ENCODE data around the gene MYZAP.

Gene MYZAP

DNA sequence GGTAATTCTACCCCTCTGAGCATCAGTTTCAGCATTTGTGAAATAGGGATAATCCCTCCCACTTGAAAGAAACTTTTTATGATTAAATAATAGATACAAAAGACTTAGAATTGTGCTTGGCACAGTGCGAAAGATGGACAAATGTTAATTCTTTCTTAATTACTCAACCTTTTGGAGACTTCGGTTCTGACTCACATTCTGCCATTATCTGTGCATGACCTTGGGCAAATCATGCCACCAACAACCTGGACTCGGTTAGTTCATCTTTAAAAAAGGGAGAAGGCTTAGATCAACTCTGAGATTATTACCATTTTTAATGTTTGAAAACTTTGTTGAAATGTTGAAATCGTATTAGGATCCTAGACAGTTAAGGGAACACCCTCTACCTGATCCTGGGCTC is 74.2 kb downstream of the MYZAP start:
- DNase-seq, result no peak

DNA sequence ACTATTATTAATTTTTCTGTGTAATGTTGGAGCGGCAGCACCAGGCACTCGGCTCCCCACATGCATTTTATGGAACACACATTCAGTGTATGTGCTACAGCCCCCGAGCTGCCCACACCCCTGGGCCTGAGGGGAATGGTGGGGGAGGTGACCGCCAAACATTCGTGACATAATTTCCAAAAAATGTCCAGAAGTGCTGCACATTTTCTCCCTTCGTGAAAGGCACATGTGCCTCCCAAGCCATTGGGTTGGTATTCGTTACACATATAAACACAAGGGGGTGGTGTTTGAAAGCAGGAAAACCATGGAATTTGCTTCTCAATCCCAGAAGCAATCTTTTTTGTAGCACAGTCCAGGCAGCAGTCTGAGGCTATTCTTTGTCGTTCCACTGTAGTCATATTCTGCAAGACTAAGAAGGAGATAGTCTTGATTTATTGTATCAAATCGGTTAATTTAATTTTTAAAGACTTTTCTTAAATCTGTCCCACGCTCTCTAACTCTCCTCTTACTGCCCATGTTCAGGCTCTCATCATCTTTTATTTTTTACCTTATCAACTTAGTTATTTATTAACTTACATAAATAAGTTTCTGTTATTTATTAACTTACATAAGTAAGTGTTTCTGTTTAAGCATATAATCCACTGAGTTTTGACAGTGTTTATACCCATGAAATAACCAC is 75.6 kb downstream of the MYZAP start:
- DNase-seq, result no peak

DNA sequence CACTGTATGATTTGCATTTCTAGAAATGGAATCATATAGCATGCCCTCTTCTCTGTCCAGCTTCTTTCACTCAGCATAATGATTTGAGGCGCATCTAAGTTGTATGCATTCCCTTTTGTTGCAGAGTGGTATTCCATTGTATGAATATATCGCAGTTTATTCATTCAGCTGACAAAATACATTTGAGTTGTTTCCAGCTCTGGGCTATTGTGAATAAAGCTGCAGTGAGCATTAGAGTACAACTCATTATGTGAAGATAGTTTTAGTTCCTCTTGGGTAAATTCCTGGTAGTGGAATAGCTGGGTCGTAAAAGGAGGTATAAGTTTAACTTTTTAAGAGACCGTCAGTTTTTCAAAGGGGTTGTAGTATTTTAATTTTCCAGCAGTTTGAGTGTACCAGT is 76.3 kb downstream of the MYZAP start:
- no peak for DNase-seq

DNA sequence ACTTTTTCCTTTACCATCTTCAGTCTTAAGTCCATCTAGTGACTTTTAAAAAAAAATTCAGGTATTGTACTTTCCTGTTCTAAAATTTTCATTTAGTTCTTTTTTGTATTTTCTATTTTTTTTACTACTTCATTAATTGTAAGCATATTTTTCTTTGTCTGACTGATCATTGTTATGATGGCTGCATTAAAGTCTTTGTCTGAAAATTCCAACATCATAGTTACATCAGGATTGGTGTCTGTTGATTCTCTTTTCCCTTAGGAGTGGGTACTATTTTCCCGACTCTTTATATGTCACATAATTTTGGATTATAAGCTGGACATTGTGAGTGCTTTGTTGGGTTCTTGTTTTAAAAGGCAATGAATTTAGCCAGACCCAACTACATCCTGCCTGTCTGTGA is 79.9 kb downstream of the MYZAP start:
- no peak for DNase-seq

DNA sequence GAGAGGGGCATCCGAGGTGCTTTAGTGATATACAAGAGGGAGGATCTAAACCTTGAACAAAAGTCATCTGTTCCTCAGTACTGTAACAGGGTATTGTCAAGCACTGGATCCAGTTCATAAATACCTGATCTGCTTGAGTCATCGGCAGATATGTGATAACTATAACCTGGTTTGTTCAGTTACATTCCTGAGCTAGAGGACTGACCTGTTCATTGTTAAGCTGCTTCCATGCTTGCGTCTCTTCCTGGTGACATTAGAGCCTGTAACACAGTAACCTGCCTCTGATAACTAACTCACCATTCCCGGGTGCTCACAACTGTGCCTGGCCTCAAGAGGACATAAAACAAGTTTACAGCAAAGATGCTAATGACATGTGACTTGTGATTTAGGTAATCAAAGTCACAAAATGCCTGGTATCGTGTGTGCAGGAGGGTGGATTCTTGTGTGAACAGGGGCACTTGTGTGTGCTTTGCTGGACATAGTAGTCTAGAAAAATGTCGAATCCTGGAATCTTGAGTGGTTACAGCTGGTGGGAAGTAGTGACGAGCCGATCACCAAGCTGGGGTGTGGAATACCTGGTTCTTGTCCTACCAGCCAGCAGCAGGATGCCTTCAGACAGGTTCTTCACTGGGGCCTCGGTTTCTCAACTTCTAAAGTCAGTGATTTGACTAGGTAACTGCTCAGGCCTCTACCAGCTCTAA is 83.9 kb downstream of the MYZAP start:
- no peak for DNase-seq

DNA sequence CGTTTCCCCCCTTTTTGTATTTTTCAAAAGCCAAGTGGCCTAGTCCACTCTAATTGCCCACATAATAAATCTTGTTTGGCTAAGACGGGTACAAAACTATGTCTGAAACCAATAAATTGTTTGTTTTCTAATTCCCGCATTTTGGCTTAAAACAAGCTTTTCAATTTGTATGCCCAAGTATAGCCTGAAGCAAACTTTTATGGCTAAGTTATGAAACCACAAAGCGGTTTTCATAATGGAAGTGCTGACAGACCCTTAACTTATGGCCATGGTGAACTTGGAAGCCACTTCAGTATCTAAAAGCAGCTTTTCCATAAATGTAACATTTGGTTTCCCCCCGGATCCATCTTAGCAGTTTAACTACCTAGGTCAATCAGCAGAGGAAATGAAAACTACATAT is 84.9 kb downstream of the MYZAP start:
- no peak for DNase-seq

DNA sequence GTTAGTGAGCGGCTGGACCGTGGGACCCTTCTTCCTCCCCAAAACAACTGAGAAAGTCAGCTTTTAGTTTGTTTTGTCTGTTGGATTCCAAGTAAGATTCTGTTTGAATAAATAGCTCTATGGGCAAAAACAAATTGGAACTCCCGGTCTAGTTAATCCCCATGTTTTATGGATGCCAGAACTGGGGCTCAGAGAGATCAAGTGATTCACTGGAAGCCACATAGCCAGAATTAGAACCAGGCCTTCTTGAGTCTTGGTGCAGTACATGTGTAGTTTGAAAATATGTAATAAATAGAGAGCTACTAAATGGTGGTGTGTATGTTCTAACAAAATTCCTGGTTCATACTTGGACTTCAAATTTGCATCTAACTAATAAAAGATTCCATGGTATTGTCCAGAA is 85.5 kb downstream of the MYZAP start:
- DNase-seq, result no peak

DNA sequence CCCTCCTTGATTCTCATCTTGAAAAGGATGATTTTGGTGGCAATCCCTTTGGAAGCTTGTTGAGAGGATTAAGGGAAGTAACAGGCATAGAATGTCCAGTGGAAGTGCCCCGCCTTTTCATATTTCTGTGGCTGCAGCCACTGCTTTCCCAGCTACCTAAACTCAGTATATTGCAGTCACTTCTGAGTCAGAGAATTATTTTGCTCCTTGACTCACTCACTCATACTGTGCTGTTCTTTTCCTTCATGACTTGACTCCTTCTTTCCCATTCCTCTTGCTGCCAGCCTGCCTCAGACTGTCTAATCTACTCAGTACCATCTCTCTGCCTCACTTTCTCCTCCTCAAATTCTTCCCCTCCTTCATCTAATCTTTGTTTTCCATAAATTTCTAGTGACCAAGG is 88.3 kb downstream of the MYZAP start:
- DNase-seq, result no peak

DNA sequence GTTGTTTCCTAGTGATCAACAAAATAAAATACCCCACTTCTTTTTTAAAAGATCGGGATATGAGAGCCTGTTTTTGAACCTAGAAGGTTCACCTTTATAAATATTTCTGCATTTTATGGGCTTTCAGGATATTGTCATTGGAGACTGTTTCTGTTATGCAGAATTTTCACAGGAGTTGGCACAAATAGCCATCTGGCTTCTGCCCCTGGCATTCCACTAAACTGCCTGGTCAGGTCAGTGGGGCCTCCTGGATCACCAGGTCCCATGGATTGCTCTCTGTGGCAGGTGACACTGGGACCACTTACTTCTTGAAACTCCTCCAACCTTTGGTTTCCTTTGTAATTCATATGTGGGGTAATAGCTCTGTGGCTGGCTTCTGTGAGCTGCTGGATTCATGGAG is 89.3 kb downstream of the MYZAP start:
- no peak for DNase-seq

DNA sequence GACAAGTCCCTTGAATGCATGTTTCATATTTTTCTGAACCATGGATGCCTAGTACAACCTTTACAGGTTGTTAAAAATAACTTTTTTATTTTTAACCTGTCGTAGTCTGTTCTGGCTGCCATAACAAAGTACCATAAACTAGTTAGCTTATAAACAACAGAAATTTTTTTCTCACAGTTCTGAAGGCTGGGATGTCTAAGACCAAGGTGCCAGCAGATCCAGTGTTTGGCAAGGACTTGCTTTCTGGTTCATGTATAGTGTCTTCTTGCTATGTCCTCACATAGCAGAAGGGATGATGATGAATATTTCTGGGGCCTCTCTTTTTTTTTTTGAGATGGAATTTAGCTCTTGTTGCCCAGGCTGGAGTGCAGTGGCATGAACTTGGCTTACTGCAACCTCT is 91.8 kb downstream of the MYZAP start:
- DNase-seq, result no peak

DNA sequence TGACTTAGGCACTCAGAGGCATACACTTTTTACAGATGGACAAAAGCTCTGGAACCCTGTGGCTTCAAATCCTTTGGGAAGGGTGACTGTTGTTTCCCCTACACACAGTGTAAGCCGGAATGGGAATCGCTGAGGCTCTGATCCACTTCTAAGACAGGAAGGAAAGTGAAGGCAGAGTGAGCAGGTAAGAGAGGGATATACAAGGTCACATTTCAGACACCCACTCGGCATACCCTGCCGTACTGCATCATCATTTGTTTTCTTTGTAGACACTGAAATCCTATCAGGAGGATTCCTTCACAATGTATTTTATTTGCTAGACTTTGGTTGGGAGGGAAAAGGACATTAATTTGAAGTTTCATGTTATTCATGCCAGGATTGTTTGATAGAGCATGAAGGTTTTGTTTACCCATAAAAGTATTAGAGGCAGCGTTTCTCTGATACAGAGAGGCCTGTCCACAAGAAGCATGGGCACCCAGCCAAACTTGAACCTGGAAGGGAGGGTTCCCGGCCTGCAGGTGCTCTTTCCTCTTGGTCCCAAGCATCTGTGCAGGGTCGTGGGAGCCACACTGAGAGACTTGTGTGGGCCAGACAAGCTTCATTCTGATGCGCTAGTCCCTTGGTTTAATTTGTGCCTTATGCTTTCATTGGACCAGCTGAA is 92.9 kb downstream of the MYZAP start:
- DNase-seq, result no peak

DNA sequence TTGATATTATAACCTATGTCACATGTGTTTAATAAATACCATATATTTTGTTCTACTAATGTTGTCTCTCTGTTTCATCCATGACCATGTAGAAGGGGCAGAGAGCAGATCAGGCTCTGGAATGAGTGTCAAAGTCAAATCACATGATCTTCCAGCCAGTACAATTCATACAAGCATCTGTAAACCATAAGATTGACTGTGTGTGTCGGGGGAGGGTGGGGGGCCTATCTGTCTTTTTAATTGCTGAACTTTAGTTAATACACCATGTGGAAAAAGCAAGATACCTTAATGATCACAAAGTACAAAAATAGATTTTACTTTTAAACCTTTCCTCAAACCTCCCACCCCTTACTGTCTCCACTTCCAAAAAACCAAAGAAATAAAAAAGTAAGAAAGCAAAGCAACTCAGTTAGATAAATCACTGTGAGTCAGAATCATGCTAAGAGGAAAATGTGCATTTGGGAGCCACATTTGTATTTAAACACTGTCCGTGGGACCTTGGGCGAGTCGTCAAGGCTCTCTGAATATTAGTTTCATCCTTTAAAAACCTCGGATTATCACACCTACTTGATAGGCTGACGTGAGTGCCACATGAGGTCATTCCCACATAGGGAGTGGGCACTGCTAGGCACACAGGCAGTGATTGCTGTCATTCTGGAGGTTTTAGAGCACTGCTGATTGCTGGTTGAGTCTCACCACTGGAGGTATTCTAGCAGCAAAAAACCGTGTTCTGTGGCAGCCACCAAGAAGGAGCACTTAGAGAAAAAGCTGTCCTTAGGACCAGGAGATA is 93.8 kb downstream of the MYZAP start:
- DNase-seq, result no peak

DNA sequence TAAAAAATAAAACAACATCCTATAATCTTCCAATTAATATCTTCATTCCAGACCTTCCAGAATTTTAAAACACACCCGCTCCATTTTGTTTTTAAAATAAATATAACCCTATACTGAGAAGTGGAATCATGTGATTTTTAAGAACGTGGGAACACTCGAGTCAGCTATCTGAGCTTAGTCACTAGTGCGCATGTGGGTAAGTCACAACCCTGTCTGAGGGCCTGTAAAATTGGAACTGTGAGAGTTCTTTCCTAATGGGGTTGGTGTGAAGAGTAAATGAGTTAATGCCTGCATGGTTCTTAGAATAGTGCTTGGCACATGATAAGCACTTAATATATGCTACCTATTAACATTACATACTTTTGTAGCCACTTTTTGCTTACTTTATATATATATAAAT is 95.0 kb downstream of the MYZAP start:
- no peak for DNase-seq

DNA sequence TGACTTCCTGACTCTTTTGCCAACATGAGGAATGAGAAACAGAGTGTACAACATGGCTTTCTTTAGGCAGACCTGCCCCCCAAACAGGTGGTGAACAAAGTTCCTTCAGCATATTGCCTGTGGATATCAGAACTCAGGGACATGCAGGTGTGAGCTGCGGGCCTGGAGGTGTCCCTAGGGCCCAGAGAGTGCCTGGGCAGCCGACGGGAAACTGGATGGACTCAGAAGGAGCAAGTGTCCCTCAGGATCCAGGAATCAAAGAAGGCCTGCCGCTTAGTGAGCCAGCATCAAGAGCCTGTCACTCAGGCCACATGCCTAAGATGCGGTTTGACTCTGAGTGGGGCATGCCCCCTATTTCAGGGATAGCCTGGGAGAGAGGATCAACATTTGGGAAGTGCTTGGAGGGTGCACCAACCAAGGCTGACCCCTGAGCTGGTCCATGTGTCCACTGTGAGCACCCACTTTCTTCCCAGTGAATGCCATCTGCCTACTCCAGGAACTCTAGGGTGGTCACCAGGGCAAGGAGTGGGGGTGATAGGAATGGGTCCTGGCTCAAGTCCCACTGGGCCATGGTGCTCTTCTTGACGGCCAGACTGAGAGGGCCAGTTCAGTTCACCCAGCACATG is 98.8 kb downstream of the MYZAP start:
- no peak for DNase-seq

DNA sequence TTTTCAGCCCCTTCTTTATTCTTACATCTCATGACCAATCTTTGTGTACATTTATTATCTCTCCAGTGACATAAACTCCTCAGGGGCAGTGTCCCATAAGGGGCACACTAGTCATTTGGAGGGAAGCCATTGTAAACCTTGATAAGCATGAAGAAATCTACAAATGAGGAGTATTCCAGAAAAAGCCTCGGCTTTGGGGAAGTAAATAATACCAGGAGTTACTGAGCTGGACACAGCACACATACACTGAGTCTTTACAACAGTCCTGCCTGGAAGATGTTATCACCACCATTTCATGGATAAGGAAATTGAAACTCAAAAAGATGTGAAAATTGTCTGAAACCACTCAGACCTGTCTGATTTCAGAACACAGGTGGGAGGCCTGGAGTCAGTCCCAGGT is 99.4 kb downstream of the MYZAP start:
- DNase-seq, result no peak

DNA sequence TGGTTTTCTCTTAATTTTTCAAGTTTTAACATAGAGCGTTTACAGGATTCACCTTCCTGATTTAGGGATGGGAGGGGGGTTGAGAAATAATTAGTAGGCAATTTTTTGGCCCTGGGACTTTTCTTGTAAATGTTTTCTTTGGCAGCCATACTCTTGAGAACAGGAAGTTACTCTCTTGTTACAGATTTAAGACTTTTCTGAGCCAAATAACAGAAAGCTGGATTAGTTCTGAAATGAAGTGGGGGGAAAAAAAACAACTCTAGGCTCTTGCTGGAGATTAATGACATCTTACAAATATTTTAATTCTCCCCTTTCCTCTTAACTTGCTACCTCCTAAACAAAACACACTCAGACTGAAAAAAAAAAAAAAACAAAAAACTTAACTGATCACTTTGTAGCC is 101.0 kb downstream of the MYZAP start:
- no peak for DNase-seq

DNA sequence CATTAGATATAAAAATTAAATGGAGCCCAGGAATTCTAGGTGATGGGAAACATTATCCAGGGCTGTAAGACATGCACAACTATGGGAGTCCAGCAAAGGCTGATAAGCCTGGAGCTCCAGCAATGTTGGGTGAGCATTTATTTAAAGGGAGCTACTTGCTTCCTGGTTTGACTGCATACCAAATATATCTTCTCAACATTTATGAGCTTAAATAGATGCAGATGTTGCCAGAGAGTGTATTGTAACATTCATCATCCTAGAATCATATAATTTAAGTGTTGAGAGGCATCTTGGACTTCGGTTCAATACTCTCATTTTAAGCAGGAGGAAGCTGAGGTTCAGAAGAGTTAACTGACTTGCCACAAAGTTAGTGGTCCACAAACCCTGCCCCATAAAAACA is 102.6 kb downstream of the MYZAP start:
- no peak for DNase-seq

DNA sequence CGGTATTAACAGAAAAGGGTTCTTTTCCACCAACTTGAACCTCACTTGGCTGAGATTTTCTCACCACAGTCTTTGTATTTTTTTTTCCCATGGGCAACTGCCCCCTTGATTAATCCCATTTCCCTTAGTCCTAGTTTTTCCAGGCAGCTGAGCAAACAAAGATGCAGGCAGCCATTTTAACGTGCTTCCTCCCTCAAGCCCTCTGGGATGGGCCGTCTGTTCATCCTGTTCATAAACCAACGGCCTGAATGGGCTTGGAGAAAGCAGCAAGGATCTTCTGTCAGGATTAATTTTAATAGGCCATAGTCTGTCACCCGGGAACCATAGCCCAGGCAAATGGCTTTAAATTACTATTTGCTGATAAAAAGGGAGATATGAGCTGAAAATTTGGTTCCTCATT is 104.4 kb downstream of the MYZAP start:
- DNase-seq, result no peak

DNA sequence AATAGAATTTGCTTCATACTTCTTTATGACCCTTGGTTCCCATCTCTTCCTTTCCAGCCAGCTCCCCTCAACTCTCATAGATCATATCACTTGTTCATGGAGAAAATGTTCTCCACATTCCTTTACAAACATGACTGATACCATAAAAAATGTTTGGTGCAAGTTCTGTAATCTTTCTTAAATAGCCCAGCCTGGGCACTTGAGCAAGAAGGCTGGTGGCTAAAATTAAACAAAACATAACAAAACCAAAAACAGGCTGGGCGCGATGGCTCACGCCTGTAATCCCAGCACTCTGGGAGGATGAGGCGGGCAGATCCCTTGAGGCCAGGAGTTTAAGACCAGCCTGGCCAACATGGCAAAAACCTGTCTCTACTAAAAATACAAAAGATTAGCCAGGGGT is 105.9 kb downstream of the MYZAP start:
- no peak for DNase-seq

DNA sequence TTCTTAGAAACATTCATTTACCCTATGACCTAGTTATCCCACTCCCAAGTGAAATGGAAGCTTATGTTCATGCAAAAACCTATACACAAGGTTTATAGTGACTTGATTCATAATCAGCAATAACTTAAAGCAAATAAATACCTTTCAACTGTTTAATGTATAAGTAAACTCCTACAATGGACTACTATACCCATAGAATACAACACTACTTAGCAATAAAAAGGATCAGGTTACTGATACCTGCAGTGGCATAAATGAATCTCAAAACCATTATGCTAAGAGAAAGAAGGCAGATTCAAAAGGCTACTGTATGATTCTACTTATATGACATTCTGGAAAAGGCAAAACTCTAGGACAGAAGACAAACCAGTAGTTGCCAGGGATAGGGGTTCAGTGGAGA is 106.5 kb downstream of the MYZAP start:
- DNase-seq, result no peak

DNA sequence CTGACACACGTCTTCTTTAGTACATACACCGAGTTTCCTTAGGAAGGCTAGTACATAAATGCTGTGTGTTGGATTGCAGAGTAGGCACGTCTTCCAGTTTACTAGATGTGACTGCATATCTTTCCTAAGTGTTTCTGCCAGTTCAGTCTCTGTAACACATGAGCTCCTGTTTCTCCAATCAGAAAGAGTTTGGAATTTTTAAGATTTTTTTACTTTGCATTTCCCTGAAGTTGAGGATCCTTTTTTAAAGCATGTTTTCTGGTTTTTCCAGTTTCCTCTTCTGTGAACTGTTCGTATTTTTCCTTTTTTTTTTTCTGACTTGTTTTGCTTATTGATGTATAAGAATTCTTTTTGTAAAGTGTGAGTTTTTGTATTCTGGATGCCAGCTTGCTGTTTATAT is 107.3 kb downstream of the MYZAP start:
- DNase-seq, result no peak

DNA sequence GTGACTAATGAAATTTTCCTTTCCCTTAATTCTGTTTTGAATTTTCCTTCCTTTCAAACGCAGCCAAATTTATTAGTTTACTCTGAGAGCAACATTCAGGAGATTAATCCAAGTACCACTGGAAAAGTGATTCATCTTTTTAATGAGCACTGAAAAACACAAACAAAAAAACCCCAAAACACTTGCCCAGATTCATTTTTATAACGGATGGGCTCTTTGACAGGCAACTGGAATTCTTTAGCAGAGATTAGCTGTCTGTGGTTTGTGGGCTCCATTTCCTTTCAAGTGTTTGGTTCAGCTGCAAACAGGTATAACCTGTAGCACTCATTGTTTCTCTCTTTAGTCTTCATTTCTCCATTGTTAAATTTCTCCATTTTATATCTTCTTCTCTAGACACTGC is 111.7 kb downstream of the MYZAP start:
- no peak for DNase-seq

DNA sequence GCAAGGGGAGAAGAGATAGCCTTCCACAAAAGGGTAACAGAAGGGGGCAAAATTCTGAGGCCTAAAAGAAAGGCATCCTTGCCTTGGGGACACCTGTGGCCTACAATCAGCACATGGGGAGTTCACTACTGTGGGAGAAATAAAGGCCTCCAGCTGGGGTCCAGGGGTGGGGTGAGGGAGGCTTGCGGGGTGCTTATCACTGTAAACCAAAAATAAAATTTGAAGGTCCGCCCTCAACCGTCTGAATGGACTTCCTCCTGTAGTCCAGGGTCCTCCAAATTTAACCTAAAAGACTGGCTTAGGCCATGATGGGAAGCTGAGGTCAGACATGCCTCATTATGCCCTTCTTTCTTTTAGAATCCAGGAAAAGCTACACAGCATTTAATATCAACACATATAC is 112.7 kb downstream of the MYZAP start:
- DNase-seq, result no peak

Measured in activated CD4-positive, alpha-beta T cell treated with anti-CD3 and anti-CD28 coated beads for 4 hours (primary cell).